ENCODE measurements around the gene SRC.

DNA sequence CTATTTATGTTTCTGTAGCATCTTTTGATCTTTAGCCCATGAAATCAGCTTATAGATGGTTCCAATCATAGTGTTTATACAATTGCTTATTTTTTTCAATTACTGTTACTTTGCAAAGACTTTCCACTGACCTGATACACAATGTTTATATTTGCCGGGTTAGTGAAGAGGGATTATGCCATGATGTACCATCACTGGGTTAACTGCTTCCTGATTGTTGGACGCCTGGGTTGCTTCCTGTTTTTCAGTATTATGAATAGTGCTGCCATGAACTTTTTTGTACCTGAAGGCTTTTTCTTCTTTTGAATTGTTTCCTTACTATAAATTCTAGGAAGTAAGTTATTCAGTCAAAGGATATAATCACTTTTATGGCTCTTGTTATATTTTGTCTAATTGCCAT, 49.6 kb upstream of the SRC start:
- no peak for TF ChIP-seq JUND (IDR thresholded peaks at IDR 0.05; ENCODE audit: low read length)
- no peak for TF ChIP-seq GABPA (IDR thresholded peaks at IDR 0.05; ENCODE audit: borderline replicate concordance, insufficient read depth, low read length)
- TF ChIP-seq, protein P1, sequence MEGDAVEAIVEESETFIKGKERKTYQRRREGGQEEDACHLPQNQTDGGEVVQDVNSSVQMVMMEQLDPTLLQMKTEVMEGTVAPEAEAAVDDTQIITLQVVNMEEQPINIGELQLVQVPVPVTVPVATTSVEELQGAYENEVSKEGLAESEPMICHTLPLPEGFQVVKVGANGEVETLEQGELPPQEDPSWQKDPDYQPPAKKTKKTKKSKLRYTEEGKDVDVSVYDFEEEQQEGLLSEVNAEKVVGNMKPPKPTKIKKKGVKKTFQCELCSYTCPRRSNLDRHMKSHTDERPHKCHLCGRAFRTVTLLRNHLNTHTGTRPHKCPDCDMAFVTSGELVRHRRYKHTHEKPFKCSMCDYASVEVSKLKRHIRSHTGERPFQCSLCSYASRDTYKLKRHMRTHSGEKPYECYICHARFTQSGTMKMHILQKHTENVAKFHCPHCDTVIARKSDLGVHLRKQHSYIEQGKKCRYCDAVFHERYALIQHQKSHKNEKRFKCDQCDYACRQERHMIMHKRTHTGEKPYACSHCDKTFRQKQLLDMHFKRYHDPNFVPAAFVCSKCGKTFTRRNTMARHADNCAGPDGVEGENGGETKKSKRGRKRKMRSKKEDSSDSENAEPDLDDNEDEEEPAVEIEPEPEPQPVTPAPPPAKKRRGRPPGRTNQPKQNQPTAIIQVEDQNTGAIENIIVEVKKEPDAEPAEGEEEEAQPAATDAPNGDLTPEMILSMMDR (IDR thresholded peaks at IDR 0.05; ENCODE audit: control extremely low read depth in 1 of 3, insufficient read depth in 1 of 3, low read depth in 1 of 3, low read length in 3 of 3) = no peak
- no peak for TF ChIP-seq TAF1 (IDR thresholded peaks at IDR 0.05; ENCODE audit: low read depth, low read length)

Data from H1 (cell line).